NCI-H1048 (cell line): ENCODE measurements around the gene ZNF513.

ENCODE experiments used
- DNase-seq: peaks from one replicate; lab custom pipeline; 2025; lab: John Stamatoyannopoulos, UW

ZNF513 gene

GRCh38 chr2:27390822-27391679 is 10.5 kb upstream of the ZNF513 start:
- no peak for DNase-seq

- DNase-seq, result no peak
Observed at GRCh38 chr2:27381577-27382181, 1.1 kb upstream of the ZNF513 start.

- no peak for DNase-seq
Observed at GRCh38 chr2:27379836-27380625, 503 bp downstream of the ZNF513 start.

GRCh38 chr2:27379383-27379835 is 1.1 kb downstream of the ZNF513 start:
- DNase-seq, result no peak

GRCh38 chr2:27378809-27379290 is 1.7 kb downstream of the ZNF513 start:
- DNase-seq, result no peak

GRCh38 chr2:27378096-27378808 is 2.3 kb downstream of the ZNF513 start:
- DNase-seq, result no peak

GRCh38 chr2:27377618-27378095 is 2.9 kb downstream of the ZNF513 start:
- no peak for DNase-seq

- DNase-seq, result no peak
Observed at GRCh38 chr2:27376866-27377617, 3.5 kb downstream of the ZNF513 start.

- DNase-seq, result no peak
Observed at GRCh38 chr2:27376151-27376865, 4.2 kb downstream of the ZNF513 start.

- no peak for DNase-seq
Observed at GRCh38 chr2:27375513-27376099, 4.9 kb downstream of the ZNF513 start.

- no peak for DNase-seq
Observed at GRCh38 chr2:27373567-27373966, 7.0 kb downstream of the ZNF513 start.

- no peak for DNase-seq
Observed at GRCh38 chr2:27372937-27373336, 7.6 kb downstream of the ZNF513 start.

GRCh38 chr2:27370816-27371620 is 9.5 kb downstream of the ZNF513 start:
- DNase-seq, result no peak

GRCh38 chr2:27370026-27370815 is 10.3 kb downstream of the ZNF513 start, which contains the start of the genes EIF2B4 and SNX17:
EIF2B4 (minus strand) TSS chr2:27370338; CDS start chr2:27370314, 24 bp downstream.
SNX17 (plus strand) TSS chr2:27370616; CDS start chr2:27370744, 128 bp downstream.
- DNase-seq, result peak; percentile 95

GRCh38 chr2:27369471-27370025 is 11.0 kb downstream of the ZNF513 start:
- DNase-seq, result peak; percentile 36

- no peak for DNase-seq
Observed at GRCh38 chr2:27363933-27364332, 16.6 kb downstream of the ZNF513 start.

- no peak for DNase-seq
Observed at GRCh38 chr2:27362678-27363420, 17.7 kb downstream of the ZNF513 start.
